ENCODE data around the gene VRK3.

Gene VRK3

GRCh38 chr19:49988007-49988406 lies 37.2 kb downstream of the VRK3 start:
- no peak for TF ChIP-seq CTCF (IDR thresholded peaks at IDR 0.05; ENCODE audit: insufficient read depth, low read length, missing control alignments)
- ChIA-PET POLR2A (interaction anchor here (0.6 kb wide), 1 partner anchor 137 kb away, joined by 3 read pairs; no protein-coding TSS in a partner anchor), CTCF (interaction anchor here (7.8 kb wide), 1 partner anchor 51 kb away, joined by 72 read pairs; no protein-coding TSS in a partner anchor)
- H3K4me3 ChIP-seq (ENCODE audit: low read depth, low read length): no peak overlapping the region
- no peak for DNase-seq (ENCODE audit: low read depth, low spot score)

- no peak overlapping the region for H3K4me3 ChIP-seq (ENCODE audit: low read depth, low read length)
- peak; percentile 20 for TF ChIP-seq CTCF (IDR thresholded peaks at IDR 0.05; ENCODE audit: insufficient read depth, low read length, missing control alignments)
- ChIA-PET POLR2A (no interaction called here), CTCF (interaction anchor here (0.9 to 7.8 kb wide), 2 partner anchors 50 to 149 kb away, joined by 3 to 72 read pairs; no protein-coding TSS in a partner anchor)
- peak; percentile 56 for DNase-seq (ENCODE audit: low read depth, low spot score)
Measured at GRCh38 chr19:49987159-49987698, 37.9 kb downstream of the VRK3 start.

GRCh38 chr19:49986354-49986753 lies 38.8 kb downstream of the VRK3 start:
- CTCF ChIA-PET: interaction anchor here (0.9 to 7.8 kb wide), 5 partner anchors 16 to 150 kb away, joined by 3 to 72 read pairs (median 3); no protein-coding TSS in a partner anchor
- DNase-seq (ENCODE audit: low read depth, low spot score): no peak
- no peak overlapping the region for H3K4me3 ChIP-seq (ENCODE audit: low read depth, low read length)
- POLR2A ChIA-PET: no interaction called here
- no peak for TF ChIP-seq CTCF (IDR thresholded peaks at IDR 0.05; ENCODE audit: insufficient read depth, low read length, missing control alignments)

- ChIA-PET POLR2A (no interaction called here), CTCF (interaction anchor here (0.8 to 7.8 kb wide), 9 partner anchors 9 to 49 kb away, joined by 3 to 72 read pairs (median 4); no protein-coding TSS in a partner anchor)
- TF ChIP-seq CTCF (IDR thresholded peaks at IDR 0.05; ENCODE audit: insufficient read depth, low read length, missing control alignments): no peak
- no peak overlapping the region for H3K4me3 ChIP-seq (ENCODE audit: low read depth, low read length)
- DNase-seq (ENCODE audit: low read depth, low spot score): no peak
Measured at GRCh38 chr19:49985871-49986270, 39.3 kb downstream of the VRK3 start.

GRCh38 chr19:49984491-49984890 lies 40.7 kb downstream of the VRK3 start:
- POLR2A ChIA-PET: no interaction called here
- no peak for TF ChIP-seq CTCF (IDR thresholded peaks at IDR 0.05; ENCODE audit: insufficient read depth, low read length, missing control alignments)
- CTCF ChIA-PET: interaction anchor here (1.3 to 7.8 kb wide), 8 partner anchors 9 to 48 kb away, joined by 4 to 72 read pairs (median 8); no protein-coding TSS in a partner anchor
- DNase-seq (ENCODE audit: low read depth, low spot score): no peak
- H3K4me3 ChIP-seq (ENCODE audit: low read depth, low read length): no peak overlapping the region

- peak; percentile 78 for TF ChIP-seq CTCF (IDR thresholded peaks at IDR 0.05; ENCODE audit: insufficient read depth, low read length, missing control alignments)
- POLR2A ChIA-PET: no interaction called here
- DNase-seq (ENCODE audit: low read depth, low spot score): no peak
- CTCF ChIA-PET: interaction anchor here (0.7 to 7.8 kb wide), 12 partner anchors 10 to 71 kb away, joined by 3 to 72 read pairs (median 6); no protein-coding TSS in a partner anchor
- no peak overlapping the region for H3K4me3 ChIP-seq (ENCODE audit: low read depth, low read length)
Measured at GRCh38 chr19:49983645-49984229, 41.4 kb downstream of the VRK3 start.
